HepG2 (cell line): ENCODE data around the gene HNRNPA0. TPM values are rescaled to one million over a fixed set of nuclear protein-coding genes. Genes with fewer than 3 reads are reported as not detected.

ENCODE experiments used
- CBX5 ChIP-seq: sonication (generic); formaldehyde crosslinking; IDR thresholded peaks from 2 replicates; pipeline ENCODE4 v1.4.0; 2020; ENCODE audit warnings: missing genetic modification reagents, borderline replicate concordance
- CREM ChIP-seq, 2 experiments: sonication (generic) in 1 of 2; formaldehyde crosslinking in 1 of 2; IDR thresholded peaks; 2 replicates each; pipeline versions ENCODE4 v1.4.0 to v1.6.1; 2016 to 2020; ENCODE audit warnings: antibody characterized with exemption in 1 of 2, mild to moderate bottlenecking in 1 of 2, missing genetic modification reagents in 1 of 2
- DPF2 ChIP-seq: sonication (generic); formaldehyde crosslinking; IDR thresholded peaks from 2 replicates; pipeline ENCODE4 v1.4.0; 2020; ENCODE audit warnings: mild to moderate bottlenecking, low read depth, missing genetic modification reagents, borderline replicate concordance
- EHMT2 ChIP-seq: fragments of 200-600 bp; sonication (generic); IDR thresholded peaks from 2 replicates; pipeline ENCODE4 v1.7.0; 2017; ENCODE audit warnings: antibody characterized with exemption, low read depth, low read length, borderline replicate concordance
- GLMP ChIP-seq: sonication (generic); formaldehyde crosslinking; IDR thresholded peaks from 2 replicates; pipeline ENCODE4 v1.9.0; 2021; ENCODE audit warnings: missing genetic modification reagents, mild to moderate bottlenecking, borderline replicate concordance
- MXI1 ChIP-seq: IDR thresholded peaks from 3 replicates; pipeline ENCODE4 v1.6.1; 2012; ENCODE audit warnings: low read depth, low read length, inconsistent platforms, borderline replicate concordance
- PAWR ChIP-seq: sonication (generic); formaldehyde crosslinking; IDR thresholded peaks from 2 replicates; pipeline ENCODE4 v1.4.0; 2020; ENCODE audit warnings: missing genetic modification reagents, mild to moderate bottlenecking, borderline replicate concordance
- PHF8 ChIP-seq: sonication (generic); formaldehyde crosslinking; IDR thresholded peaks from 2 replicates; pipeline ENCODE4 v1.5.0; 2020; ENCODE audit warnings: missing genetic modification reagents
- POLR2A ChIP-seq, 2 experiments: IDR thresholded peaks; 2 replicates each; pipeline ENCODE4 v1.6.1; 2011; ENCODE audit warnings: low read depth in 2 of 2, low read length in 2 of 2, mild to moderate bottlenecking in 1 of 2, moderate library complexity in 1 of 2; ENCODE audit not compliant: insufficient read depth in 1 of 2
- SIX1 ChIP-seq: sonication (generic); formaldehyde crosslinking; IDR thresholded peaks from 2 replicates; pipeline ENCODE4 v1.4.0; 2020; ENCODE audit warnings: missing genetic modification reagents, borderline replicate concordance
- SPEN ChIP-seq: sonication (generic); formaldehyde crosslinking; IDR thresholded peaks from 2 replicates; pipeline ENCODE4 v1.5.1; 2020; ENCODE audit warnings: low read depth, mild to moderate bottlenecking, missing genetic modification reagents
- TGIF2 ChIP-seq: IDR thresholded peaks from 2 replicates; pipeline ENCODE4 v1.6.1; 2016; ENCODE audit warnings: control low read depth, missing compliant biosample characterization
- ZBTB1 ChIP-seq: sonication (generic); formaldehyde crosslinking; IDR thresholded peaks from 2 replicates; pipeline ENCODE4 v1.4.0; 2020; ENCODE audit warnings: missing genetic modification reagents, borderline replicate concordance
- ZNF280D ChIP-seq: sonication (generic); formaldehyde crosslinking; IDR thresholded peaks from 2 replicates; pipeline ENCODE4 v1.5.1; 2020; ENCODE audit warnings: mild to moderate bottlenecking, missing genetic modification reagents
- ZNF33A ChIP-seq: sonication (generic); formaldehyde crosslinking; IDR thresholded peaks from 2 replicates; pipeline ENCODE4 v1.5.1; 2020; ENCODE audit warnings: missing genetic modification reagents, mild to moderate bottlenecking, moderate library complexity, borderline replicate concordance
- ZNF430 ChIP-seq: sonication (generic); formaldehyde crosslinking; IDR thresholded peaks from 2 replicates; pipeline ENCODE4 v1.9.0; 2021; ENCODE audit warnings: mild to moderate bottlenecking, missing genetic modification reagents
- ZNF451 ChIP-seq: sonication (generic); formaldehyde crosslinking; IDR thresholded peaks from 2 replicates; pipeline ENCODE4 v1.5.0; 2020; ENCODE audit warnings: mild to moderate bottlenecking, missing genetic modification reagents
- ZNF672 ChIP-seq: sonication (generic); formaldehyde crosslinking; IDR thresholded peaks from 2 replicates; pipeline ENCODE4 v1.8.1; 2022; ENCODE audit warnings: missing genetic modification reagents
- polyA plus RNA-seq, 8 experiments: library from polyadenylated mRNA; depleted of rRNA in 3 of 8; stranded (reverse) in 7 of 8; unstranded in 1 of 8; fragments of >200 nt; fragmentation: Illumina TruSeq in 4 of 8; extraction: Trizol in 4 of 8; gene quantifications; 2 replicates each; pipeline versions ENCODE4 v1.2.1 to v1.2.3, GENCODE V29; 2011 to 2016; ENCODE audit warnings: low read depth in 4 of 8, missing spikeins in 1 of 8, mixed read lengths in 1 of 8; ENCODE audit not compliant: insufficient read depth in 1 of 8
- total RNA-seq, 5 experiments: library from RNA; depleted of rRNA; stranded (reverse); fragments of >200 nt; fragmentation: Illumina TruSeq; extraction: Trizol; gene quantifications; 2 replicates each; pipeline ENCODE4 v1.2.3, GENCODE V29; 2016; ENCODE audit warnings: low read depth in 1 of 5
- TF ChIP-seq, protein P1 (sequence below): sonication (generic); formaldehyde crosslinking; IDR thresholded peaks from 2 replicates; pipeline ENCODE4 v1.4.0; 2020; ENCODE audit warnings: missing genetic modification reagents, borderline replicate concordance
- TF ChIP-seq, protein P2 (sequence below): sonication (generic); formaldehyde crosslinking; IDR thresholded peaks from 2 replicates; pipeline ENCODE4 v1.5.0; 2020; ENCODE audit warnings: missing genetic modification reagents, mild to moderate bottlenecking, borderline replicate concordance

HNRNPA0 gene
- total and polyA plus RNA-seq, 2 of the 13 experiments (the other 11 are each of a cell fraction or from before 2014, with no cell fraction given): 9.0 to 12.9 TPM

GRCh38 chr5:137754188-137754960, at the start of gene HNRNPA0 (continued):
- peak; percentile 62; the same call in 1 of the 2 replicates for TF ChIP-seq PAWR (CRISPR knock-in tag)
- TF ChIP-seq ZNF430: peak; percentile 32
- TF ChIP-seq POLR2A (IDR thresholded peaks at IDR 0.05; ENCODE audit: insufficient read depth in 1 of 2, low read depth in 2 of 2, low read length in 2 of 2): peak; percentile 96
- no peak for TF ChIP-seq GLMP (CRISPR knock-in tag)
- no peak for TF ChIP-seq EHMT2
- peak; percentile 76 for TF ChIP-seq PHF8 (CRISPR knock-in tag)
- TF ChIP-seq MXI1: peak; percentile 67; the same call in 2 of the 3 replicates
- TF ChIP-seq TGIF2: peak; percentile 43; the same call in 1 of the 2 replicates
- TF ChIP-seq ZNF672 (CRISPR knock-in tag): no peak
- no peak; the same call in 1 of the 2 replicates for TF ChIP-seq CBX5 (CRISPR knock-in tag)
- peak; percentile 82 for TF ChIP-seq ZNF451 (CRISPR knock-in tag)
- no peak for TF ChIP-seq SIX1 (CRISPR knock-in tag)
- TF ChIP-seq SPEN (CRISPR knock-in tag): peak; percentile 69
- TF ChIP-seq, protein P1, sequence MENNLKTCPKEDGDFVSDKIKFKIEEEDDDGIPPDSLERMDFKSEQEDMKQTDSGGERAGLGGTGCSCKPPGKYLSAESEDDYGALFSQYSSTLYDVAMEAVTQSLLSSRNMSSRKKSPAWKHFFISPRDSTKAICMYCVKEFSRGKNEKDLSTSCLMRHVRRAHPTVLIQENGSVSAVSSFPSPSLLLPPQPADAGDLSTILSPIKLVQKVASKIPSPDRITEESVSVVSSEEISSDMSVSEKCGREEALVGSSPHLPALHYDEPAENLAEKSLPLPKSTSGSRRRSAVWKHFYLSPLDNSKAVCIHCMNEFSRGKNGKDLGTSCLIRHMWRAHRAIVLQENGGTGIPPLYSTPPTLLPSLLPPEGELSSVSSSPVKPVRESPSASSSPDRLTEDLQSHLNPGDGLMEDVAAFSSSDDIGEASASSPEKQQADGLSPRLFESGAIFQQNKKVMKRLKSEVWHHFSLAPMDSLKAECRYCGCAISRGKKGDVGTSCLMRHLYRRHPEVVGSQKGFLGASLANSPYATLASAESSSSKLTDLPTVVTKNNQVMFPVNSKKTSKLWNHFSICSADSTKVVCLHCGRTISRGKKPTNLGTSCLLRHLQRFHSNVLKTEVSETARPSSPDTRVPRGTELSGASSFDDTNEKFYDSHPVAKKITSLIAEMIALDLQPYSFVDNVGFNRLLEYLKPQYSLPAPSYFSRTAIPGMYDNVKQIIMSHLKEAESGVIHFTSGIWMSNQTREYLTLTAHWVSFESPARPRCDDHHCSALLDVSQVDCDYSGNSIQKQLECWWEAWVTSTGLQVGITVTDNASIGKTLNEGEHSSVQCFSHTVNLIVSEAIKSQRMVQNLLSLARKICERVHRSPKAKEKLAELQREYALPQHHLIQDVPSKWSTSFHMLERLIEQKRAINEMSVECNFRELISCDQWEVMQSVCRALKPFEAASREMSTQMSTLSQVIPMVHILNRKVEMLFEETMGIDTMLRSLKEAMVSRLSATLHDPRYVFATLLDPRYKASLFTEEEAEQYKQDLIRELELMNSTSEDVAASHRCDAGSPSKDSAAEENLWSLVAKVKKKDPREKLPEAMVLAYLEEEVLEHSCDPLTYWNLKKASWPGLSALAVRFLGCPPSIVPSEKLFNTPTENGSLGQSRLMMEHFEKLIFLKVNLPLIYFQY (CRISPR knock-in tag): no peak; the same call in 1 of the 2 replicates
- TF ChIP-seq CREM (IDR thresholded peaks at IDR 0.05): peak; percentile 82
- no peak for TF ChIP-seq CREM (CRISPR knock-in tag; IDR thresholded peaks at IDR 0.05)
- TF ChIP-seq, protein P2, sequence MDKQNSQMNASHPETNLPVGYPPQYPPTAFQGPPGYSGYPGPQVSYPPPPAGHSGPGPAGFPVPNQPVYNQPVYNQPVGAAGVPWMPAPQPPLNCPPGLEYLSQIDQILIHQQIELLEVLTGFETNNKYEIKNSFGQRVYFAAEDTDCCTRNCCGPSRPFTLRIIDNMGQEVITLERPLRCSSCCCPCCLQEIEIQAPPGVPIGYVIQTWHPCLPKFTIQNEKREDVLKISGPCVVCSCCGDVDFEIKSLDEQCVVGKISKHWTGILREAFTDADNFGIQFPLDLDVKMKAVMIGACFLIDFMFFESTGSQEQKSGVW: no peak
- TF ChIP-seq ZNF33A (CRISPR knock-in tag): peak; percentile 76; the same call in 1 of the 2 replicates
- TF ChIP-seq DPF2 (CRISPR knock-in tag): no peak
- TF ChIP-seq ZNF280D (CRISPR knock-in tag): no peak
- no peak for TF ChIP-seq ZBTB1 (CRISPR knock-in tag)
